ENCODE results near the gene TECPR2.

TECPR2 gene

GRCh38 chr14:102390064-102390855, 27.5 kb downstream of the TECPR2 start:
- no peak for TF ChIP-seq CTCF (IDR thresholded peaks at IDR 0.05; ENCODE audit: low read depth, low read length)
- peak; percentile 39 for DNase-seq (ENCODE audit: low read depth, low spot score)
- in situ Hi-C loops (cut with HindIII; ENCODE audit: low sequenced_read_pairs) = no loop called here
- no peak overlapping the region for H3K4me3 ChIP-seq (ENCODE audit: low read depth, low read length)

- no peak for TF ChIP-seq CTCF (IDR thresholded peaks at IDR 0.05; ENCODE audit: low read depth, low read length)
- no peak overlapping the region for H3K4me3 ChIP-seq (ENCODE audit: low read depth, low read length)
- DNase-seq (ENCODE audit: low read depth, low spot score) = peak; percentile 6
- in situ Hi-C loops (cut with HindIII; ENCODE audit: low sequenced_read_pairs) = no loop called here
Observed at GRCh38 chr14:102392506-102392905, 29.8 kb downstream of the TECPR2 start.

- in situ Hi-C loops (cut with HindIII; ENCODE audit: low sequenced_read_pairs) = no loop called here
- TF ChIP-seq CTCF (IDR thresholded peaks at IDR 0.05; ENCODE audit: low read depth, low read length) = no peak
- DNase-seq (ENCODE audit: low read depth, low spot score) = no peak
Observed at GRCh38 chr14:102394717-102395375, 32.1 kb downstream of the TECPR2 start.

GRCh38 chr14:102396521-102396920, 33.8 kb downstream of the TECPR2 start:
- in situ Hi-C loops (cut with HindIII; ENCODE audit: low sequenced_read_pairs) = no loop called here
- no peak for TF ChIP-seq CTCF (IDR thresholded peaks at IDR 0.05; ENCODE audit: low read depth, low read length)
- no peak overlapping the region for H3K4me3 ChIP-seq (ENCODE audit: low read depth, low read length)
- no peak for DNase-seq (ENCODE audit: low read depth, low spot score)

More at GRCh38 chr14:102394717-102395375, 32.1 kb downstream of the TECPR2 start:
- no peak overlapping the region for H3K4me3 ChIP-seq (ENCODE audit: low read depth, low read length)

GRCh38 chr14:102403028-102403427, 40.3 kb downstream of the TECPR2 start:
- peak; percentile 22 for DNase-seq (ENCODE audit: low read depth, low spot score)
- in situ Hi-C loops (cut with HindIII; ENCODE audit: low sequenced_read_pairs) = no loop called here
- H3K4me3 ChIP-seq (ENCODE audit: low read depth, low read length) = no peak overlapping the region
- TF ChIP-seq CTCF (IDR thresholded peaks at IDR 0.05; ENCODE audit: low read depth, low read length) = no peak

- no peak for DNase-seq (ENCODE audit: low read depth, low spot score)
Observed at GRCh38 chr14:102407258-102407657, 44.5 kb downstream of the TECPR2 start.

More at GRCh38 chr14:102407258-102407657, 44.5 kb downstream of the TECPR2 start:
- no peak overlapping the region for H3K4me3 ChIP-seq (ENCODE audit: low read depth, low read length)
- no peak for TF ChIP-seq CTCF (IDR thresholded peaks at IDR 0.05; ENCODE audit: low read depth, low read length)
- in situ Hi-C loops (cut with HindIII; ENCODE audit: low sequenced_read_pairs) = no loop called here

Data from astrocyte of the spinal cord (primary cell).